Measurements from ENCODE around the gene ANKRD60. TPM values are rescaled to one million over a fixed set of nuclear protein-coding genes. Genes with fewer than 3 reads are reported as not detected.

Gene ANKRD60
- total and polyA plus RNA-seq, 2 experiments from 2014 or later = not detected

GRCh38 chr20:58235010-58235409 is 6.6 kb upstream of the ANKRD60 start:
- Histone ChIP-seq H3K4me1 (ENCODE audit: insufficient read depth) (no peaks in the 10 kb centered on the region), H2AFZ (no peak overlapping the region), H4K20me1 (ENCODE audit: insufficient read depth, poor library complexity, severe bottlenecking) (no peaks in the 10 kb centered on the region), H3K27ac (no peak overlapping the region), H3K9me2 (replicated peaks; ENCODE audit: insufficient read depth) (no peaks in the 10 kb centered on the region), H3K9me3 (ENCODE audit: low read depth) (no peaks in the 10 kb centered on the region), H3K36me3 (replicated peaks; ENCODE audit: insufficient read depth, low read depth) (no peaks in the 10 kb centered on the region), H3K4me2 (no peak overlapping the region), H3K79me2 (no peaks in the 10 kb centered on the region), H3K4me3 (no peak overlapping the region), H3K27me3 (peaks cover 24% of the 10 kb centered on the region)
- TF ChIP-seq EZH2 (IDR thresholded peaks at IDR 0.05; ENCODE audit: borderline replicate concordance) = no peak
- TF ChIP-seq CTCF (IDR thresholded peaks at IDR 0.05; ENCODE audit: poor library complexity) = no peak
- TF ChIP-seq EZH2phosphoT487 (IDR thresholded peaks at IDR 0.05; ENCODE audit: low read depth, severe bottlenecking, unreplicated experiment) = no peak
- 91% methylated on average over 5 of the region's 5 CpGs for WGBS (ENCODE audit: low lambda C conversion rate, missing lambda C conversion rate)
- DNase-seq (ENCODE audit: low spot score) = no peak

GRCh38 chr20:58233881-58234528 is 5.6 kb upstream of the ANKRD60 start:
- peaks cover 34% of the 10 kb centered on the region for H3K27me3 ChIP-seq
- H3K27ac ChIP-seq = no peak overlapping the region
- H3K9me3 ChIP-seq (ENCODE audit: low read depth) = no peaks in the 10 kb centered on the region
- no peak overlapping the region for H3K4me2 ChIP-seq
- no peaks in the 10 kb centered on the region for H3K9me2 ChIP-seq (replicated peaks; ENCODE audit: insufficient read depth)
- H3K4me3 ChIP-seq = no peak overlapping the region
- no peaks in the 10 kb centered on the region for H4K20me1 ChIP-seq (ENCODE audit: insufficient read depth, poor library complexity, severe bottlenecking)
- no peak for DNase-seq (ENCODE audit: low spot score)
- TF ChIP-seq EZH2phosphoT487 (IDR thresholded peaks at IDR 0.05; ENCODE audit: low read depth, severe bottlenecking, unreplicated experiment) (no peak), CTCF (IDR thresholded peaks at IDR 0.05; ENCODE audit: poor library complexity) (peak; percentile 48)
- no peaks in the 10 kb centered on the region for H3K36me3 ChIP-seq (replicated peaks; ENCODE audit: insufficient read depth, low read depth)
- H3K4me1 ChIP-seq (ENCODE audit: insufficient read depth) = peaks cover 5% of the 10 kb centered on the region
- H2AFZ ChIP-seq = no peak overlapping the region
- 53% methylated on average over 8 of the region's 8 CpGs for WGBS (ENCODE audit: low lambda C conversion rate, missing lambda C conversion rate)
- H3K79me2 ChIP-seq = no peaks in the 10 kb centered on the region

GRCh38 chr20:58233393-58233792 is 4.9 kb upstream of the ANKRD60 start:
- H3K4me2 ChIP-seq = no peak overlapping the region
- no peaks in the 10 kb centered on the region for H3K9me2 ChIP-seq (replicated peaks; ENCODE audit: insufficient read depth)
- DNase-seq (ENCODE audit: low spot score) = no peak
- no peak overlapping the region for H3K4me3 ChIP-seq
- H2AFZ ChIP-seq = no peak overlapping the region
- TF ChIP-seq CTCF (IDR thresholded peaks at IDR 0.05; ENCODE audit: poor library complexity) (no peak), EZH2 (IDR thresholded peaks at IDR 0.05; ENCODE audit: borderline replicate concordance) (no peak), EZH2phosphoT487 (IDR thresholded peaks at IDR 0.05; ENCODE audit: low read depth, severe bottlenecking, unreplicated experiment) (no peak)
- H3K4me1 ChIP-seq (ENCODE audit: insufficient read depth) = peaks cover 9% of the 10 kb centered on the region
- H3K79me2 ChIP-seq = no peaks in the 10 kb centered on the region
- WGBS (ENCODE audit: low lambda C conversion rate, missing lambda C conversion rate) = 99% methylated on average over 8 of the region's 8 CpGs
- H3K36me3 ChIP-seq (replicated peaks; ENCODE audit: insufficient read depth, low read depth) = no peaks in the 10 kb centered on the region
- no peaks in the 10 kb centered on the region for H3K9me3 ChIP-seq (ENCODE audit: low read depth)
- peaks cover 39% of the 10 kb centered on the region for H3K27me3 ChIP-seq
- H4K20me1 ChIP-seq (ENCODE audit: insufficient read depth, poor library complexity, severe bottlenecking) = no peaks in the 10 kb centered on the region
- H3K27ac ChIP-seq = no peak overlapping the region
